Ureter (tissue), 1 donor: ENCODE results near the gene PRKCE. TPM values are rescaled to one million over a fixed set of nuclear protein-coding genes. Genes with fewer than 3 reads are reported as not detected.

Experiments
- DNase-seq: peaks from one replicate; pipeline ENCODE4 v3.0.0-alpha.2; 2020; ENCODE audit warnings: low spot score
- total RNA-seq: library from RNA; stranded (reverse); gene quantifications from one replicate; pipeline ENCODE4 v1.2.4, GENCODE V29; 2023
- donor health status: DM: yes; HTN: yes; CAD: no.

PRKCE gene
- total RNA-seq, 1 donor from 2014 or later, result 54.3 TPM

GRCh38 chr2:45631955-45632354 lies 19.5 kb upstream of the PRKCE start:
- DNase-seq, result no peak

GRCh38 chr2:45634223-45634622 lies 17.3 kb upstream of the PRKCE start:
- no peak for DNase-seq

DNA sequence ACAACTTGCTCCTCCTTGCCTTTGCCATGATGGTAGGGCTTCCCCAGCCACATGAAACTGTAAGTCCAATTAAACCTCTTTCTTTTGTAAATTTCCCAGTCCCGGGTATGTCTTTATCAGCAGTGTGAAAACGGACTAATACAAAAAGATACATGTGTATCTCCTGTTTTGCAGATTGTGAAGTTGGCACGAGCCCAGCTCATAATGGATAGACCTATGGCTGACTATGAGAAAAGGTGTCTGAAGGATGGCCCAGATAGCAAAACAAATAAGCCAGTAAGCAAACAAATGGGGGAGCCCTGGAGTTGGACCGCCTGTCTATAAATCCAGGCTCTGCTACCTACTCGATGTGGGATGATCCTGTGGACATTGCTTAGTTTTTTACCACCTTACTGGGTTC lies 15.5 kb upstream of the PRKCE start:
- DNase-seq, result no peak

- DNase-seq, result no peak
Observed at GRCh38 chr2:45637440-45637839, 14.0 kb upstream of the PRKCE start.

- no peak for DNase-seq
Observed at GRCh38 chr2:45640576-45640975, 10.9 kb upstream of the PRKCE start.

DNA sequence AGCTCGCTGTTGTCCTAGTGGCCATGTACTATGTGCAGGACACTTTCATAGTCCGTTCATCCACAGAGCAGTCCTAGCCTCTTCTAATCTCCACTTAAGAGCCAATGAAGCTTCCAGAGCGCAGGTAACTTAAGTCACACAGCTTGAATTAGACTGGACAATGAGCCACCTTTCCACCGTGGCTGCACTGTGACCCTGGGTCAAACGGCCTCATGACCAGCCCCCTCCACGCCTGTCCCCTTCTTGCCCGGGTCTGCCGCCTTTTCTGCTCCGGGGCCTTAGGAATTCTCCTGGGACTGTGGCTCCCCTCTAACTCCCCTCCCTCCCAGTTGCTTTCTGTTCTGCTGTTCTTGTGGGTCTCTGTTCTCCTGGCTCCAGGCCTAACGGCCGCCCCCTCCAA lies 8.4 kb upstream of the PRKCE start:
- no peak for DNase-seq

DNA sequence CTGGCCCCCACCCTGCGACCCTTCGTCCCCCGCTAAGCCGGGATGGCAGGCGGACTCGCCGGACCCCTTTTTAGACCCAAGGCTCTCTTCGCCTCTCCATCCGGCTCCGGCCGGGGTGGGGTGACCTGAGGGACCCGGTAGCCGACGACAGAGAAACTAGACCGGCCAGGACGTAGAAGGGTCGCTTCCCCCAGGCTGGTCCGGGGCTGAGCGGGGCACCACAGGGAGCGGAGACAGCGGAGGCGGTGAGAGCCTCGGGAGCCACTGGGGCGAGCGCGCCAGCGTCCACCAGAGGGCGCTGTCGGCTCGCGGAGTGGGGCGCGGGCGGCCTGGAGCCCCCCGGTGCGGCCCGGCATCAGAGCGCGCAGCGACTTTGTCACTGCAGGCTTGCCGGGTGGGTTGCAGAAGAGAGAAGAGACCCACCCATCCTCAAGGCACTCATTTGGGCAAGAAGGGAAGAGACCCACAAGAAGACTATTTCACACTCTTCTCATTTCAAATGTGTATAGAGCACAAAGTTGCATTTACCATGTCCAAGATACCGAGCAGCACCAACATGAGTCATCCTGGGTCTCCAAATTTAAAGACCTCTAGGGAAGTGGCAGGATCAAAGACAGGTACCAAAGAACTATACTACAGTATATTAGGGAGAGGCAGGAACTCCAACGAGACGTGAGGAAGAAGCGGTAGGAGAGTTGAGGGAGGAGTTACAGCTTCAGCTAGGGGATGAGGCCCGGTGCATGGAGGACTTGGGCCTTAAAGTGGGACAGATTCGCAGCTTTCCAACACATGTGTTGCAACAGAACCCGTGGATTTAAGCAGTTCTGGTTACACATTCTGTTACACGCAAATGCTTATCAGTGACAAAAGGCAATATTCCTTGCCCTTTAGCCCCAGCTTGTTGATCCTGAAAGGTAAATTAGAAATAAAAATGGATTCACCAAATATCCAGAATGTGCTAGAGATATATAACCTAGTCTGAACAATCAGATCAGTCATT lies 7.6 kb upstream of the PRKCE start:
- DNase-seq, result peak; percentile 69

DNA sequence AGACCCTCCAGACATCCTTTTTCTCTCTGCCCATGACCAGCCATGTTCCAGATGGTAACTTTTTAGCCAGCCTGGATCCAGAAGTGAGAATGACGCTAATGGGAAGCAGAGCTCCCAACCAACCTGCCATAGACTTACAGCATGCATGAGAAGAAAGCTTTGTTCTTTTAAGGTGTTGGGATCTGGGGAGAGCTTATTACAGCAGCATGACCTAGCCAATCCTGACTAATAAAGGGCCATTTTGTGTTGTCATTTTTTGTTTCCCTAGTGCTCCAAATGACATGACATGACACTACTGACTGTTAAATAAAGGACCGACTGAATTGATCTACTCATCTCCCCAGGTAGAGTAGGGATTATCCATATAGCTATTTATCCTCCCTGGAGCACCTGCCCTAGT lies 5.2 kb upstream of the PRKCE start:
- DNase-seq, result no peak

DNA sequence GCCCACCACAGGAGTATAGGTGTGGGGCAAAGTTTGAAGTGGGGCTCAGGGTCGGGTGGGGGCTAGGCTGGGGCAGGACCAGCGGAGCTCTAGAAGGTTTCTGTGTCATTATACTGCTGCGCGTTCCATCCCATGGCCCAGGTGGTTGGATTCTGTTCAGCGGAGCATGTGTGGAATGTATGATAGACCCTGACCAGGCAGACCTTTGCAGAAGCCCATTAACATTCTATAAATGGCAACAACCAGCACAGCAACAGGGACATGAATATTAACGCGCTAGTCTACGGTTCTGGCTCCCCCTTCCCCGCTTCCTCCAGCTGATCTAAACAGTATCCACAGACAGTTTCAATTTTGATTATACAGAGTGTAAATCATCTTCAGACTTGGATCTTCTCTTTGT lies 4.1 kb upstream of the PRKCE start:
- DNase-seq, result no peak

DNA sequence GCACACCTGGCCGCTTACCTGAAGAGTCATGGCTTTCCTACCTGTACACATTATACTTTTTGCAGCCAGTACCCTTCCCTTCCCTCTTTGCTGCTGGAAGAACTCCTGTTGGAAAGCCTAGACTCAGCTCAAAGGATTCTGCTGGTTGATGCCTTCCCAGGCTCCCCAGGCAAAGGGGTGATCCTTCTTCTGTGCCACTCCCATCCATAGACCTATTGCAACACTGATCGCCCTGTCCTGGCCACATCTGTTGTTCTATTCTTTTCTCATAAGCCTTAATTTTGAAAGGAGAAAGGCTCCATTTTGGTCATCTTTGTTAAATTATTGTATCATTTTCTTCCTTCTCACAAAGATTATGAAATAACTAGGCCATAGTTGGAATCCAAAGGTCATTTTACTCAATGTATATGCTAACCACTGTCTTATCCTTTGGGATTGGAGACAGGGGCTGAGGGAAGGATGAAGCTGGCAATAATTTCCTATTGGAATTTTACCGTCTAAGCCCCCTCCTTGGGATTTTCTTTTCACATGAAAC lies 3.4 kb upstream of the PRKCE start:
- no peak for DNase-seq

- DNase-seq, result no peak
Observed at GRCh38 chr2:45648636-45649035, 2.8 kb upstream of the PRKCE start.

- DNase-seq, result no peak
Observed at GRCh38 chr2:45649462-45649857, 2.0 kb upstream of the PRKCE start.

DNA sequence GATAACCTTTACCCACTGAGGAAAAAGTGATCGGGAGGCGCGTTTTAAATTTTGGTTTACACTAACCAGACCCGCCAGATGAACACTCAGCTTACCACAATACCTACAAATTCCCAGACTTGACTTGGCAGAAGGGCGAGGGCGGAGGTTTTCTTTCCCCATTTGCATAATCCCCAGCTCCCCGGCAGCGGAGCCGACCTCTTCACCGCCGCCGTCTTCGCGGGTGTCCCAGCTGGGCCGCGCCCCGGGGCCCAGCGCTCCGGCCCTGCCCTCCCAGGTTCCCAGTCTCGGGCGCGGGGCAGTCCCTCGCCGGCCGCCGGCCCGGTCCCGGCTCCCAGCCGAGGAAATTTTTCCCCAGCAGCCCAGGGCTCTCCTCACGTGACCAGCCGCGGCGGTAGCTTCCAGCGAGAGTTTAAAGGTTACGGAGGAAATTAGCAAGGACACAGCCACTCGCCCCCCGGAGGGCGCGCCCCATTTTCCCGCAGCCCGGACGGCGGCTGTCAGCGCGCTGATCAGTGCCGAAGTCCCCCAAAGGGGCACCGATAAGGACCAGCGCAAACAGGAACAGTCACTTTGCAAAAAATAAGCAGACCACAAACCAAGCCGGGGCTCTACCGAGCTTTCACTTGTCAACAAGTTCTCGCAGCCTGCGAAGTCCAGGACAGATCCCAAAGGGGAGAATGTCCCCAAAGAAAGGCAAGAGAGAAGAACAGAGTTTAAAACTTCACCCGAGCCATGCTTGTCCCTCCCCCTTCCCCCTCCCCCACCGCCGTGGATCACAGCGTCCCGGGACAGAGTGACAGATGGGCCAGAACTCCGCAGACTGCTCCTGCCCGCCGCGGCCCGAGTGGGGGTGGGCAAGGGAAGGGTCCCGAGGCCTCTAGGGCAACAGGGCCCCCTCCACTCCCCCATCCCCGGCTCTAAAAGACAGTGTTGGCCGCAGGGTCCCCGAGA lies 1.3 kb upstream of the PRKCE start:
- DNase-seq, result peak; percentile 79

- DNase-seq, result peak; percentile 97
Observed at GRCh38 chr2:45650851-45651414, 542 bp upstream of the PRKCE start.

GRCh38 chr2:45652090-45653031 lies 886 bp downstream of the PRKCE start:
- DNase-seq, result peak; percentile 63

GRCh38 chr2:45653122-45653913 lies 1.8 kb downstream of the PRKCE start:
- no peak for DNase-seq

DNA sequence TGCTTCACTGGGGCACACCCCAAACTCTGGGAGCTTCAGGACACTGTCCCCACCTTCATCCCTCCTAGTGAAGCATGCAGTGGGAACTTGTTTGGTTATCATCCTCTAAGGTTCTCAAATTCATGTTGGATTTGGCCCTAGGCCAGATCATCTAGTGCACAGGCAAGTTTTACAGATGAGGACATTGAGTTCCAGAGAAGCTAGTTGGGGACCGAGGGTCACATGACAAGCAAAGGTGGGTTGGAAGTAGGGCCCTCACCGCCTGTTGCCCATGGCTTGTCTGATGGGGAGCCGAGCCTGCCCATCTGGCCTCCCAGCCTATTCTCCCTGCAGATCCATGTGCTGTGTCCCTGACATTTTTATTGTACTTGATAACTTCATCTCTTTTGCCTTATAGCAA lies 2.8 kb downstream of the PRKCE start:
- no peak for DNase-seq

DNA sequence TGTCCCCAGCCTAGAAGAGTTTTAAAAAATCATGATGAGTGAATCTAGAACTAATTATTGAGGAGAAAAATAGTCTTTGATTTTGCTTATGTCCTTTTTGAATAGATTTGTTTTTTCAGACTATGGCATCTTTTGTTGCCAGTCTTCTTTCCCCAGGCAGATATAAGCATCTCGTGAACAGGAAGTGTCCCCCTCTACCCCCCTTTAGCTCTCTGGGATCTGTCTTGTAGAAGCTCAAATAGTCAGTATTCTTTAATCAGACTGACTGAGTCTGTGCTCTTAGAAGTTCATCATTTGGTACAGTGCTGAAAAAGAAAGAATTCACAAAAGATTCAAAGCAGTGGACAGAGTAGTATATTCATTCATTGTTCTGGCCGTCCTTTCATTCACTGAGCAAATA lies 10.4 kb downstream of the PRKCE start:
- DNase-seq, result no peak

DNA sequence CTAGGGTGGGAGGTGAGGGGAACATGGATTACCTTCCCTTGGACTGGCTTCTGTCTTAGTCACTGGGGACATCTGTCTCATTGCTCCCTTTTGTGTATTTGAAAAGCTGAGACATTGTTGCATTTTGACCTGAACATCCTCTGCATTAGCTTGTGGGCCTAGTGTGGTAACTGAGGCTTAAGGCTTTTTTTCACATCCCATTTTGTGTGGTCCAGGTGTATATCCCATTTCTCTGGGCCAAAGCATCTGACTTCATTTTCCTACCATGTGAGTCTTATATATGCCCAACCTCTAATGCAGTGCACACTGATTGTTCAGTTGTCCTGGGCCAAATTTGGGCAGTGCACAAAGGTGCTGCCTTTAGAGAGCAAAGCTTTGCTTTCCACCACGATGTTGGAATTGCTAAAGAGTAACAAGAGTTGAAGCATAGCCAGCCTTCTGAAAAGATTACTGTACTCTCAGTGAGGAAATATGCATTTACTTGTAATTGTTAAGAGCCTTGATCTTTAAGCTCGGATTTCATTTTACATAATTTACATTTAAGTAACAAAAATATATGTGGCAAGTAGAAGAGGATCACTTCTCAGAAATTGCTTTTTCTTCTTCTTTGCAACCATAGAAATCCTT lies 13.3 kb downstream of the PRKCE start:
- no peak for DNase-seq
